Measurements from ENCODE around the gene NCBP2L. TPM values are rescaled to one million over a fixed set of nuclear protein-coding genes. Genes with fewer than 3 reads are reported as not detected.
A peak's percentile ranks its signal among the peaks of the same experiment; 100 is the strongest.
"Not testable (repeated sequence)": the region's sequence is repeated elsewhere in the genome, so short reads cannot be mapped to it uniquely, and the experiment has no call there.

Gene NCBP2L
- total RNA-seq, 1 donor from 2014 or later: not detected

- not testable (repeated sequence) for DNase-seq (ENCODE audit: low spot score)
Measured at GRCh38 chrX:107810053-107810452, 32.5 kb downstream of the NCBP2L start.

- no peak for DNase-seq (ENCODE audit: low spot score)
Measured at GRCh38 chrX:107818900-107819521, 41.5 kb downstream of the NCBP2L start.

GRCh38 chrX:107823042-107823441 lies 45.5 kb downstream of the NCBP2L start:
- DNase-seq (ENCODE audit: low spot score): no peak

- no peak for DNase-seq (ENCODE audit: low spot score)
Measured at GRCh38 chrX:107823456-107823855, 45.9 kb downstream of the NCBP2L start.

GRCh38 chrX:107825698-107826237 lies 48.2 kb downstream of the NCBP2L start, which contains the start of gene MID2:
Gene MID2, plus strand, starts transcription at chrX:107825866. Its CDS starts 561 bp downstream, at chrX:107826427.
- DNase-seq (ENCODE audit: low spot score): peak; percentile 75

GRCh38 chrX:107826238-107827029 lies 48.9 kb downstream of the NCBP2L start:
- DNase-seq (ENCODE audit: low spot score): no peak

GRCh38 chrX:107827030-107827831 lies 49.7 kb downstream of the NCBP2L start:
- no peak for DNase-seq (ENCODE audit: low spot score)

- no peak for DNase-seq (ENCODE audit: low spot score)
Measured at GRCh38 chrX:107827852-107828251, 50.3 kb downstream of the NCBP2L start.

GRCh38 chrX:107829878-107830277 lies 52.3 kb downstream of the NCBP2L start:
- no peak for DNase-seq (ENCODE audit: low spot score)

- DNase-seq (ENCODE audit: low spot score): no peak
Measured at GRCh38 chrX:107831071-107831730, 53.7 kb downstream of the NCBP2L start.

GRCh38 chrX:107834275-107835201 lies 57.0 kb downstream of the NCBP2L start:
- no peak for DNase-seq (ENCODE audit: low spot score)

GRCh38 chrX:107836958-107837357 lies 59.4 kb downstream of the NCBP2L start:
- DNase-seq (ENCODE audit: low spot score): no peak

- no peak for DNase-seq (ENCODE audit: low spot score)
Measured at GRCh38 chrX:107840971-107841370, 63.4 kb downstream of the NCBP2L start.

GRCh38 chrX:107842715-107843400 lies 65.3 kb downstream of the NCBP2L start:
- DNase-seq (ENCODE audit: low spot score): no peak

Other genes with a start within 250 kb of the NCBP2L start
- 40.8 TPM for gene PRPS1, start 149.2 kb upstream of the NCBP2L start, total RNA-seq
- 240 TPM for gene TSC22D3, start 1.9 kb upstream of the NCBP2L start, total RNA-seq
- gene MID2, start 48.1 kb downstream of the NCBP2L start, total RNA-seq: 29.9 TPM
- gene TEX13B, start 204.6 kb downstream of the NCBP2L start, total RNA-seq: not detected

Measured in ureter (tissue), 1 donor.